Ecto neural progenitor cell (in vitro differentiated cells): ENCODE measurements around the gene SH3RF1.

Experiments
- DNase-seq: peaks from one replicate; pipeline ENCODE4 v3.0.0-alpha.2; 2018; ENCODE audit warnings: low spot score

SH3RF1 gene

DNA sequence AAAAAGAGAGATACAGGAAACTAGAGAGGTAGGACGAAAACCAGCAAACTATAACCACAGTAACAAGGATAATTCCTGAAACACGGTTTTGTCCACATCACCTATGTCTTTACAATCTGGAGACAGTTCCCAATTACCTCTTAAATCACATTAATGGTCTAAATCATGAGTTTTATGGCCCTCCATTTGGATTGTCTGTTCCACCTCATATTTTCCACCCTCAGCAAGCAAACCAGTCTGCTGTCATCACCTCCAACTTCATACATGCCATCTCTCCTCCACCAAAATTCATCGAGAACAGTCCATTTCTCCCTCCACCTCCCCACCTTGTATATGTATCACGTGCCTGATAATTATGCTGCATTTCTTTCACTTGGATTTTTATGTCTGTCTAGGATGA is 107.3 kb downstream of the SH3RF1 start:
- DNase-seq: no peak

DNA sequence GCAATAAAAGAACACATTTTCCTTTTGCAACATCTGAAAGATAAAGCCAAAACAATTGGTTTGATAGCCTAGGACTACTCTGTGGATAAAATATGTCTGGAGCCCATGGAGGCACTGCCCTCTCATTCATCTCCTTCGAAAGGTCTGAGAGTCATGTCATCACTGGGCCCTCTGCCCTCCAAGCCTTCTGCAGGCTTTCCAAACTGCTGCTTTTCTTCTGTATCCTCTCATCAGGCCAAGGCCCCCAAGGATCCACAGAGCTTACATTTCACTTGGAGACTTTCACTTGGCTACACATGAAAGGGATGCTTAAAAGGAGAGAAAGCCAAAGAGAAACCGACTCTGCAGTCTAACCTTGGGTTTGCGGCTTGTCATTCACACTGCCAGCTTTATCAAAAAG is 109.9 kb downstream of the SH3RF1 start:
- no peak for DNase-seq

- DNase-seq: no peak
These were observed 111.1 kb downstream of the SH3RF1 start for GRCh38 chr4:169159624-169160171.

- DNase-seq: no peak
These were observed 111.9 kb downstream of the SH3RF1 start for GRCh38 chr4:169158861-169159260.

- DNase-seq: no peak
These were observed 112.7 kb downstream of the SH3RF1 start for GRCh38 chr4:169158046-169158445.

- DNase-seq: no peak
These were observed 114.4 kb downstream of the SH3RF1 start for GRCh38 chr4:169156392-169156791.

- no peak for DNase-seq
These were observed 116.6 kb downstream of the SH3RF1 start for GRCh38 chr4:169154121-169154520.

GRCh38 chr4:169153481-169154087 is 117.2 kb downstream of the SH3RF1 start:
- DNase-seq: no peak

- no peak for DNase-seq
These were observed 117.9 kb downstream of the SH3RF1 start for GRCh38 chr4:169152899-169153298.

- DNase-seq: no peak
These were observed 118.7 kb downstream of the SH3RF1 start for GRCh38 chr4:169152098-169152497.

- no peak for DNase-seq
These were observed 119.1 kb downstream of the SH3RF1 start for GRCh38 chr4:169151671-169152070.

- no peak for DNase-seq
These were observed 120.0 kb downstream of the SH3RF1 start for GRCh38 chr4:169150806-169151205.

DNA sequence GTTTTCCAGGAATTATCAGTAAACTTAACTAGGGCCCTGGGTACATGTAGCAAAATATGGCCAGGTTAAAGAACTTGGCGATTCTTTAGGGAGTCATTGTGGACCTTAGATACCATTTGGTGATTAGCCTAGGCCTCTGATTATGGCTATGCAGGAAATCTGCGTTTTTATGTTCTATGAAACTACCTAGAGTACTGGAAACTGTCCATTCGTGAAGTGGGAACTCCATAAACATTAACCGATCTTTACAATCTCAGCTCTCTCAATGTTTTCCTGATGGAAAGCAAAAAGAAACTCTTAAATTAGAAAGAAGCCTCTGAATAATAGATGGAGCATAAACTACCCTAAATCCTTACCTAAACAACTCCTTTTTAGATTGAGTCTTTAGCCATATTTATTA is 121.9 kb downstream of the SH3RF1 start:
- DNase-seq: no peak

DNA sequence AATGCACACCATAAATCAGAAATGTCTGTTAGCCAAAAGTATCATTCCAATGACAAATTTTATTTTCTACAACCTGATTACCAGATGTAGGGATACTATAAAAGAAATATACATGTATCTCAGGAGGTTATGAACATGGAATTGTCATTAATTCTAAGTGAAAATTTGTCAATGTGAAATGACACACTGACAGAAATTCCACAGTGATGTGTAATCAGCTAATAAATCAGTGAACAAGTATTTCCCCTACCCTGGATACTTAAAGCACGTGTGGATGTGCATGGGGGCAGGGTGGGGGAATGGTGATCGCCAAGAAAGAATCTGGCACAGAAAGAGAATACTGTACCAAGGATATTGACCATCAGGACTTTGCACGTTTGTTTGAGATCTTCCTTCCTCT is 123.6 kb downstream of the SH3RF1 start:
- DNase-seq: no peak

DNA sequence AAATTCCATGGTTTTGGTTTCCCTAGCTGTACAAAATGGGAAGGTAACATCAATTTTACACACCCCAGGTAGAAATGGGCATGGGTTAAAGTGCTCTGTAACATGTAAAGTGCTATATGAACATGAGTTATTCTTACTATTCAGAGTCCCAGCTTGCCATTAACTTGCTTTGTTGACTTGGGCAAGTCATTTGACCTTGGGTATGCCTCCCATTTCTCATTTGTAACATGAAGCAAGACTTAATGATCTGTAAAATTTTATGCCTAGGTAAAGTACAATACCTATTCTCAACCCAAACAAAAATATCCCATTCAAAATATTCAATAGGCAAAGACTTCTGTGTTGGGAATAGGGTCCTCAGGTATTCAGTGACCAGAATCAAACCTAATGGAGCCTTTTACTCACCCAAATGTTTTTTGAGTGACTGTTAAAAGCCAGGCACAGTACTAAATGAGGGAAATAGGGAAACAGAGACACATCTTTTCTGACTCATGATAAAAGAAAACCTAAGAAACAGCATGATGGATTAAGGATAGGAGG is 126.6 kb downstream of the SH3RF1 start:
- DNase-seq: no peak

GRCh38 chr4:169143335-169143734 is 127.4 kb downstream of the SH3RF1 start:
- no peak for DNase-seq

DNA sequence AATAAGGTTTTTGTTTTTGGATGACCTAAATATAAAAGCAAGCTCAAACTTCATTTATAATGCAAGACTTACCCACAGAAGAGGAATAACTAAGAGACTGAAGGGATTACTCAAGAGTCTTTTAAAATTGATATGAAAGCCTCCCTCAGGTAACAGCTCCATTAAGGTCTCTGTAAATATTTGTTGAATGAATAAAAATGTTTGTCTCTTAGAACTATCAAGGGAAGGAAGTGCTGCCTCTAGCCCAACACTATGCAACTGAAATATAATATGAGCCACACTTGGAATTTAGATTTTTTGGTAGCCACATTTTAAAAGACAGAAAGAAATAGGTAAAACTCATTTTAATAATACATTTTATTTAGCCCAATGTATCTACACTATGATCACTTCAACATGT is 127.8 kb downstream of the SH3RF1 start:
- no peak for DNase-seq

DNA sequence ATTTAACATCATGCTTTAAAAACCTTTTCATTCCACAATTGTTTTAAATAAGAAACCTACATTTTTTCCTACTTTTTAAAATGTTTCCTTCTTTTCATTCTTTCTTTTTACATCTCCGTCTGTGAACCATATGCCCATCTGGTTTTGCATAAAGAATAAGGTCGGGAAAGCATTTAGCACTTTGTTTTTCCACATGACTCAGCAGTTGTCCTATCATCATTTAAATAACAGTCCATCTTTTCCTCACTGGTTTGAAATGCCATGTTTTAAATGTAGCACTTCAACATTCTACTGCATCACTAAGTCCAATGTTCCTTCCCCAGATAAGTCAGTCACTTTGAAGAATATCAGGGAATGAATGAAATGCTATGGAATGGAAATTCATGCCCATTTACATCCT is 128.4 kb downstream of the SH3RF1 start:
- no peak for DNase-seq

DNA sequence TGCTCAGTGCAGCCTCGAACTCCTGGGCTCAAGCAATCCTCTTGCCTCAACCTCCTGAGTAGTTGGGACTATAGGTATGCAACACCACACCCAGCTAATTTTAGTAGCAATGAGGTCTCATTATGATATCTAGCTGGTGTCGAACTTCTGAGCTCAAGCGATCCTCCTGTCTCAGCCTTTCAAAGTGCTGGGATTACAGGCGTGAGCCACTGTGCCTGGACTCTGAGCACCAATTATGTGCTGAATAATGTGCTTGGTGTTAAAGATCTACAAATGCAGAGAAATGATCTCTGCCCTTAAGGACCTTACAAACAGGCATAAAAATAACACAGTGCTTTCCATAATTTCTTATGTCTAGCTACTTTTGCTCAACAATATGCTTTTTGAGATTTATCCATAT is 131.7 kb downstream of the SH3RF1 start:
- DNase-seq: no peak

DNA sequence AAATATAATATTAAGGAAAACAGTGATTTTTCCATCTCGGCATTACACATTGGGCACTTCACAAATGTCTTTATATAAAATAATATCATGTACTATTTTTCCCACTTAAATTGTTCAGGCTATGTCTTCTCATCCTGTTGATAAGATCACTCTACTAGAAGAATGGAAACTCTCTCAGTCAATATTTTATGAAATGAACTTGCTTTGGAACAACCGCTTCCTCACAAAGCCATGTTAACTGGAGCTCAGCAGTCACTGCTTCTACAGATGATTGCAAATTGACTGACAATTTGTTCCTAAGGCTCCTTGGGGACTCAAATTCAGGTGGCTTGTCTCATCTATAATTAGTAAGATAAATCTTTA is 133.2 kb downstream of the SH3RF1 start:
- no peak for DNase-seq

DNA sequence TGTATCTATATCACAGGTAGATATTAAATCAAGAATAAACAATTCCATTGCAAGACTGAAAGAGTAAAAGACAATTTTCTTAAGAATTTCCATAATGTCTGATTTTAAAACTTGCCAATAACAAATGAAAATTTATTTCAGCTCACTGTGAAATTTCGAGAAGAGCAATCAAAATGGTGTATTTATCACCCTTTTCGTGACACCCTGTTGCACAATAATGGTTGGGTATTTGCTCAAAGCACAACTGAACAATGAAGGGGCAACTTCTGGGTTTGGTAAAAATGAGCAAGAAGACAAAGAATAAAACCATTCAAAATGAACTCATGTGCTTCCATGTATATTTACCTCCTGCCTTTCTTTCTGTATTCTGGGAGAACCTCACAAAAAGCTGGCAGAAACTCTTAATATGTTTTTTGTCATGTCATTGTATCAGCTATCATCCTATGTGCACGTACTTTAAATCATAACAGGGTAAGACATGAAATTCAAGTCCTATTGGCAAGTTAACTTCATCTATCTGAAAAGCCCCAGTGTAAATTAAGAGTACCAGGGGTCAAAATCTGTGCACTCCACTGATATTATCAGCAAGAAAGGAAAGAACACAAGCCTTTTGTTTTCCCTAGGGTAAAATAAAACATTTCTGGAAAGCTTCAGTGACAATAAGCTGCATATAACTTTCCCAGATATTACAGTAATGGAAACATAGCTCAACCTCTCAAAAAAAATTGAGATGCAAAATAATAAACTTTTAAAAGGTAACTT is 133.8 kb downstream of the SH3RF1 start:
- DNase-seq: no peak

GRCh38 chr4:169136330-169136729 is 134.4 kb downstream of the SH3RF1 start:
- no peak for DNase-seq

DNA sequence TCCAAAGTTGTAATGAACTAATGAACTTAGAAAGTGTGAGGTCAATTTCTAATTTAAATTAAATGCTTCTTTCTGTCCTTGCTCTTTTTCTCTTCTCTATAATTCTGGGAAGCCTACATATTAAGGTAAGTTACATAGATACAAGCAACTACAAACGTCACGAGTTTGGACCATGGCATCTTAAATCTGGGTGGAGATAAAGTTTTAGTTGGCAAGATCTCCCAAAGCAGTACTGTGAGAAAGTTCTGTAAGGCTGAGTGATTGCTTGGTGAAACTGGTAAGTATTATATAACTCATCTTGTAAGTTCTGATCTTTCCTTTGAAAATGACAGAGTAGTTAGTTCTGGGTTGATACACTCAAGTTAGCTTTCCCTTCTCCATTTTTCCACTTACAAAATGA is 135.0 kb downstream of the SH3RF1 start:
- DNase-seq: no peak

DNA sequence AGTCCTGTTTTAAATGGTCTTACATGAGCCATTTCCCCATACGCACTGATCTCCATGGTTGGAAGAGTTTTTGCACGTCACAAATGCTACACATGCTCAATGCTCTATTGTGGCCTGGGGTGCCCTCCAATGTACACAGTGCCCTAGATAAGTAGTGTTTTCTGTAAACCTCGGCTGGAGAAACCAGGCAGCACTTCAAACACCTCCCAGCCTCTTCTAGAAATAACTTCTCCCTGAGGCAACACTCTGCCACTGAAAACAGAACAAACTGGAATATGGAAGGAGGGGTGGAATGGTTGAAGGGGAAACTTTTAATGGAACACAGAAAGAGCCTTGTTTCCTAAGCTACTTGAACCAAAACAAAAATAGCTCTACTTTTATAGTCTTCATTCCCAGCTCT is 136.8 kb downstream of the SH3RF1 start:
- no peak for DNase-seq
